Peyer's patch (tissue), 4 donors: ENCODE data around the gene PTPRC.

ENCODE experiments used
- CTCF ChIP-seq, 6 experiments: fragments of 450-650 bp in 4 of 6; fragments of 200-600 bp in 2 of 6; sonication (generic) in 1 of 6; IDR thresholded peaks; one replicate each; pipeline ENCODE4 v1.5.1; 2017 to 2019; ENCODE audit warnings: antibody characterized with exemption in 6 of 6, mild to moderate bottlenecking in 3 of 6, moderate library complexity in 1 of 6
- POLR2A ChIP-seq, 2 donors: fragments of 450-650 bp; IDR thresholded peaks; one replicate each; pipeline ENCODE4 v1.5.1; 2017; ENCODE audit warnings: antibody characterized with exemption in 2 of 2, mild to moderate bottlenecking in 2 of 2, moderate library complexity in 2 of 2

- no peak for TF ChIP-seq CTCF (IDR thresholded peaks at IDR 0.05)
- no peak for TF ChIP-seq POLR2A (IDR thresholded peaks at IDR 0.05)
Observed at GRCh38 chr1:198754670-198755069, 115.8 kb downstream of the PTPRC start.
